Measurements from ENCODE around the gene HOTAIR. TPM values are rescaled to one million over a fixed set of nuclear protein-coding genes. Genes with fewer than 3 reads are reported as not detected.

Gene HOTAIR
- total RNA-seq, 2 experiments from 2014 or later: not detected

DNA sequence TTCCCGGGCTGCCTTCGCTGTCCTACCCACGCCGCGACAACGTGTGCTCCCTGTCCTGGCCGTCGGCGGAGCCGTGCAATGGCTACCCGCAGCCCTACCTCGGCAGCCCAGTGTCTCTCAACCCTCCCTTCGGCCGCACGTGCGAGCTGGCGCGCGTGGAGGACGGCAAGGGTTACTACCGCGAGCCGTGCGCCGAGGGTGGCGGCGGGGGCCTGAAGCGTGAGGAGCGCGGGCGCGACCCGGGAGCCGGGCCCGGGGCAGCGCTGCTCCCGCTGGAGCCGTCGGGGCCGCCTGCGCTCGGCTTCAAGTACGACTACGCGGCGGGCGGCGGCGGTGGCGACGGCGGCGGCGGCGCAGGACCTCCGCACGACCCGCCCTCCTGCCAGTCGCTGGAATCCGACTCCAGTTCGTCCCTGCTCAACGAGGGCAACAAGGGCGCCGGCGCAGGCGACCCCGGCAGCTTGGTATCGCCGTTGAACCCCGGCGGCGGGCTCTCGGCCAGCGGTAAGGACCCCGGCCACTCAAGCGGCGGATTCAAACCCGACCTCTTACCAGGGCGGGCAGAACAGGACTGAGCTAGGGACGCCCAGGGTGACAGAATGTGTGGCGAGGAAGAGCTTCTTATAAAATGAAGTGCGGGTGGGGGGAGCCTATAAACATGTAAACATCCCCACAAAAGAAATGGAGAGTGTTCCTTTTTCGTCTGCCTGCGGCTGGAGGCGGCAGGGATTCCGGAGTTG, 19.5 kb downstream of the HOTAIR start:
- peaks cover 5% of the 10 kb centered on the region for H3K4me1 Mint-ChIP-seq
- H3K9me3 Mint-ChIP-seq: no peaks in the 10 kb centered on the region
- DNase-seq (peak; percentile 38), ATAC-seq (ENCODE audit: low read depth) (no peak)
- H3K27me3 Mint-ChIP-seq: peaks cover 95% of the 10 kb centered on the region
- H3K27ac Mint-ChIP-seq: peak overlapping the region; percentile 55
- no peak overlapping the region for H3K4me3 Mint-ChIP-seq
- POLR2A ChIA-PET: no interaction called here
- no peaks in the 10 kb centered on the region for H3K36me3 Mint-ChIP-seq

DNA sequence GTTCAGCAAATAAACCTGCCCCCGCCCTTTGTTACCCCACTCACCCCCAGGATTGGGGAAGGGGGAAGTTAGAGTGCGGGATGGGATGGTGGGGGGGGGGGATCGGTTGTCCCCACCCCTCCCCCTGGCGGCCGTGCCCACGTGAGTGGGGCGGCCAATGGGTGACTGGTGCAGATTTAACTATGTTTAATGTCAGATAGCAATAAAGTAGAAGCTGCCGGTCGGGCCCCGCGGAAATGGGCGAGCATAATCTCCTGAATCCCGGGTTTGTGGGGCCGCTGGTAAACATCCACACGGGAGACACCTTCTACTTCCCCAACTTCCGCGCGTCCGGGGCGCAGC, 20.1 kb downstream of the HOTAIR start, which contains the start of gene HOXC12:
TSS of gene HOXC12 (plus strand) at position 210 of the 342 bp plus-strand sequence. CDS start at position 237, 27 bp downstream.
- Mint-ChIP-seq H3K9me3 (no peaks in the 10 kb centered on the region), H3K36me3 (no peaks in the 10 kb centered on the region), H3K4me1 (peaks cover 5% of the 10 kb centered on the region), H3K4me3 (no peak within 1 kb of the TSS), H3K27ac (peak within 1 kb of the TSS; percentile 55), H3K27me3 (peaks cover 95% of the 10 kb centered on the region)
- DNase-seq (no peak), ATAC-seq (ENCODE audit: low read depth) (no peak)
- POLR2A ChIA-PET: no interaction called here

DNA sequence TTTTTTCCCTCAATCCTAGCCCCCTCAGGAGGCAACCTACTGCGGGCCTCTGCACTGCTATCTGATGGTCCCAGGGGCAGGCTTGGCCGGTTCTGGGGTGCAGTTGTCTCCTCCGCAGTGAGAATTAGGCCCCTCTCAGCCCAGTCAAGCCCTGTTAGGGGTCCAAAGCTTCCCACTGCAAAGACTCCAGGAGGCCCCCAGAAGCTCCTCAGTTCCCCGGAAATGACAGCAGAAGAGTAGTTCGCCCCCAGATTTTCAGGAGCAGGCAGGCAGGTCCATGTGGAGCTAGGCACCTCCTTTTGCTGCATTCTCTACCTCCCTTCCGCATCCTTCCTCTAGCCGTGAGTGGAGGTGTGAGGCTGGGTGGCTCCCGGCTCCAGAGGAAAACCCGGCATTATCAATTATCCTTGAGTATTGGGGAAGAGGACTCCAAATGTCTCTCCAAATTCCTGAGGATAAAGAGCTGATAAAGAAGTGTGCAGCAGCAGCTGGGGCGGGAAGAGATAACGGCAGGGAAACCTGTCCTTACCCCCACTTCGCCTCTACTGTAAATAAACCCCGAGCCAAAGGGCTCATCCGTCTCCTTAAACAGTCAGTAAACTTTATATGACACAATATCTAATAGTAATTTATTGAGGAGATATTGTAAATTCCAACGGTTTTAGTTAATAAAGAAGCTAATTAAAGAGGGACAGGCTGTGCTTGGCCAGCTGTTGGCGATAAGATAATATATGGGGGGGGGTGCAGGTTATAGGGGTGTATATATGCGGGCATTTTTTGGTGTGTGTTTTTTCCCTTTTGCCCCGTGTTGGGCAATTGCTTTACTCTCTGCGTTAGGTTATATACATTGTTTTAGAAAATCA, 20.7 kb downstream of the HOTAIR start:
- H3K27ac Mint-ChIP-seq: peak overlapping the region; percentile 56
- no peaks in the 10 kb centered on the region for H3K36me3 Mint-ChIP-seq
- ATAC-seq (ENCODE audit: low read depth) (no peak), DNase-seq (no peak)
- H3K27me3 Mint-ChIP-seq: peaks cover 95% of the 10 kb centered on the region
- H3K9me3 Mint-ChIP-seq: no peaks in the 10 kb centered on the region
- no peak overlapping the region for H3K4me3 Mint-ChIP-seq
- POLR2A ChIA-PET: no interaction called here
- peaks cover 5% of the 10 kb centered on the region for H3K4me1 Mint-ChIP-seq

GRCh38 chr12:53952871-53953734, 21.7 kb downstream of the HOTAIR start:
- ATAC-seq (ENCODE audit: low read depth): no peak

GRCh38 chr12:53952335-53952694, 22.4 kb downstream of the HOTAIR start:
- no peaks in the 10 kb centered on the region for H3K36me3 Mint-ChIP-seq
- ATAC-seq (ENCODE audit: low read depth) (no peak), DNase-seq (peak; percentile 47)
- peaks cover 97% of the 10 kb centered on the region for H3K27me3 Mint-ChIP-seq
- peak overlapping the region; percentile 28 for H3K4me3 Mint-ChIP-seq
- POLR2A ChIA-PET: interaction anchor here (0.5 kb wide), 1 partner anchor 499 kb away, joined by 4 read pairs; no protein-coding TSS in a partner anchor
- no peaks in the 10 kb centered on the region for H3K9me3 Mint-ChIP-seq
- peaks cover 5% of the 10 kb centered on the region for H3K4me1 Mint-ChIP-seq
- H3K27ac Mint-ChIP-seq: peak overlapping the region; percentile 21

More at GRCh38 chr12:53952871-53953734, 21.7 kb downstream of the HOTAIR start:
- Mint-ChIP-seq H3K4me1 (peaks cover 5% of the 10 kb centered on the region), H3K27ac (peak overlapping the region; percentile 56), H3K4me3 (no peak overlapping the region), H3K27me3 (peaks cover 97% of the 10 kb centered on the region), H3K9me3 (no peaks in the 10 kb centered on the region), H3K36me3 (no peaks in the 10 kb centered on the region)
- peak; percentile 47 for DNase-seq
- POLR2A ChIA-PET: interaction anchor here (0.5 kb wide), 1 partner anchor 500 kb away, joined by 4 read pairs; no protein-coding TSS in a partner anchor

DNA sequence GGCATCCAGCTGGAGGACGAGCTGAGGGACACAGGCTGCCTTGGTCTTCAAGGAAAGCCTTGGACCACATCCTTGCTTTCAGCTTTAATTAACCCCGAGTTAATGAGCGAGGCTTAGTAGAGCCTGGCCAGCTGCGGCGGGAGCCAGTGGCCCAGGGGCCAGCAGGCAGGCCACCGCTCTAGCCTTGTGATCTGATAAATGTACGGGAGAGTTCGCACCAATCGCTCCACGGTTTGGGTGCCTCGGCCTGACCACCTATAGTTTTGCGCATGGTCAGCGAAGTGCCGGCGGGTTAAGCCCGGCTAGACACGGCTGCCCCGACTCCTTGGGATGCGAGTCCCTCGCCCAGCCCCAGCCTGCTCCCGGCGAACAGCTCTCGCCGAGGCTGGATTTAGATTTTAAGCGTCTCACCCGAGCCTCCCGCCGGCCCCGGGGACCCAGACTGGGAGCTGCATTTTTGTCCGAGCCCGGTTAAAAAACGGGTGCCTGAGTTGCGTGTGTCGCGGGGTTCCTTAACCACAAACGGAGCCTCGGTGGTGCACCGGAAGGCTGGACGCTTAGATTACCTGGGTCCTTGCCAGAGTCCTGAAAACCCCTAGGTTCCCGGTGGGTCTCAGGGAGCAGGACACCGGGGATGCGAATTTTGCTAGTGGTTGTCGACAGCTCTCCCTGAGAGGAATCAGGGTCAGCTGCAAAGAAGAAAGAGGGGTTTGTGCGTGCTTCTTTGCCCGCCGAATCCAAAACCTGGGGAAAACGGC, 23.0 kb downstream of the HOTAIR start:
- DNase-seq: peak; percentile 49
- Mint-ChIP-seq H3K4me1 (peaks cover 5% of the 10 kb centered on the region), H3K27me3 (peaks cover 97% of the 10 kb centered on the region), H3K4me3 (no peak overlapping the region), H3K27ac (peak overlapping the region; percentile 68), H3K36me3 (no peaks in the 10 kb centered on the region), H3K9me3 (no peaks in the 10 kb centered on the region)
- POLR2A ChIA-PET: no interaction called here
- ATAC-seq (ENCODE audit: low read depth): no peak

DNA sequence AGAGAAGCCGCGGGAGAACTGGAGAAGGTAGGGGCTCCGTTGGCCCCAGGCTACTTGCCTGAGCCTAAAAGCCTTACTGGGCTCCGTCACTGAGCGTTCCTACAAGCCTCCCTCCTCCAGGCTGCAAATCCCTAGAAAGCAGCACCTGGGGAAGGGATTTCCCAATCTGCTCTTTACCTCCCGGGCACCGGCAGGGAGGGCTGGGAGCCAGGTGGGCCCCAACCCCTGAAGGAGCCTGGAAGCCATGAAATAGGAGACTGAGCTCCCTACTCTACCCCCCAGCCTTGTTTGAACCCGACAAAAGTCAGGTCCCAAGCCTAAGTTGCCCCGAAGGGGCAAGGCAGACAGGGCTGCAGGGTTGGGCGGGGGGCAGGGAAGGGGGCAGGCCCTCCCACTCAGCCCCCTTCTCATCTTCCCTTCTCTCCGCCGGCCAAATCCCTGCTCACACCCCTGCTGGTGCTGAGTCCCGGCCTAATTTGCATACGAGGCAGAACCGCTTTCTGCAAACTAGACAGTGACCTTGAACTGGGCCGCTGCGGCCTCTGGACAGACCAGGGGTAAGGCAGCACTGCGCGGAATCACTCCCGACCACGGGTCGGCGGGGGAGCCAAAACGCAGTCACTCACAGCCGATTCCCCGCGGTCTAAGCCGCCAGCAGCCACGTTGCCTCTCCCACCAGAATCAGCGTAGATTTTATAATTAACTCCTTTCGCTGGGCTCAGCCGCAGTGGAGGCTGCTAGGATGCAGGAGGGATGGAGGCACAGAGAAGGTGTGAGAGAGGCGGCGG, 23.8 kb downstream of the HOTAIR start:
- no peaks in the 10 kb centered on the region for H3K36me3 Mint-ChIP-seq
- DNase-seq (peak; percentile 43), ATAC-seq (ENCODE audit: low read depth) (no peak)
- H3K4me3 Mint-ChIP-seq: peak overlapping the region; percentile 16
- no peaks in the 10 kb centered on the region for H3K9me3 Mint-ChIP-seq
- peak overlapping the region; percentile 68 for H3K27ac Mint-ChIP-seq
- peaks cover 4% of the 10 kb centered on the region for H3K4me1 Mint-ChIP-seq
- peaks cover 97% of the 10 kb centered on the region for H3K27me3 Mint-ChIP-seq
- POLR2A ChIA-PET: no interaction called here

- Mint-ChIP-seq H3K4me1 (peaks cover 2% of the 10 kb centered on the region), H3K27me3 (peaks cover 97% of the 10 kb centered on the region), H3K27ac (peak overlapping the region; percentile 25), H3K4me3 (no peak overlapping the region), H3K36me3 (no peaks in the 10 kb centered on the region), H3K9me3 (no peaks in the 10 kb centered on the region)
- ATAC-seq (ENCODE audit: low read depth) (no peak), DNase-seq (no peak)
- POLR2A ChIA-PET: no interaction called here
Observed at GRCh38 chr12:53950437-53950773, 24.3 kb downstream of the HOTAIR start.

GRCh38 chr12:53949631-53950436, 24.9 kb downstream of the HOTAIR start:
- Mint-ChIP-seq H3K9me3 (no peaks in the 10 kb centered on the region), H3K4me3 (no peak overlapping the region), H3K27me3 (peaks cover 100% of the 10 kb centered on the region), H3K4me1 (peaks cover 2% of the 10 kb centered on the region), H3K27ac (no peak overlapping the region), H3K36me3 (no peaks in the 10 kb centered on the region)
- DNase-seq (no peak), ATAC-seq (ENCODE audit: low read depth) (no peak)
- POLR2A ChIA-PET: no interaction called here

GRCh38 chr12:53948650-53949593, 25.8 kb downstream of the HOTAIR start:
- Mint-ChIP-seq H3K27ac (no peak overlapping the region), H3K36me3 (no peaks in the 10 kb centered on the region), H3K4me1 (peaks cover 4% of the 10 kb centered on the region), H3K9me3 (no peaks in the 10 kb centered on the region), H3K4me3 (no peak overlapping the region), H3K27me3 (peaks cover 100% of the 10 kb centered on the region)
- POLR2A ChIA-PET: no interaction called here
- ATAC-seq (ENCODE audit: low read depth) (no peak), DNase-seq (no peak)

DNA sequence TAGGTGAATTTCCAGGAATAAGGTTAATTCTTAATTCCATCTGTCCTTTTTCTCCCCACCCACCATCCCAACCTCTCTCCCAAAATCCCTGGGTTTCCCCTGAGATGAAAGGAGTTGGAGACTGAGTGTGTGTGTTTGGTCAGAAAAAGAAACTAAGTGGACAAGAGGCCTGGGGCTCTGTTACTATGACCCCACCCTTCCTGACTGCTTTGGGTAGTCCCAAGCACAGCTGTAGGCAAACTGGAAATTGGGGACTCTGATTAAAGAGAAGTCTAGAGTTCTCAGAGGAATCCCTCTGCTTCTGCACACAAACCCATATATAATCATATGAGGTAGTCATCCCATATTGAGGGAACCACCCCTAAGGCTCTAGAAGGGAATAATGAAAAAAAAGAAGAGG, 27.0 kb downstream of the HOTAIR start:
- H3K4me3 Mint-ChIP-seq: no peak overlapping the region

More for the DNA sequence above, 27.0 kb downstream of the HOTAIR start:
- H3K9me3 Mint-ChIP-seq: no peaks in the 10 kb centered on the region
- POLR2A ChIA-PET: no interaction called here
- no peak overlapping the region for H3K27ac Mint-ChIP-seq
- H3K4me1 Mint-ChIP-seq: peaks cover 2% of the 10 kb centered on the region
- no peaks in the 10 kb centered on the region for H3K36me3 Mint-ChIP-seq
- DNase-seq (no peak), ATAC-seq (ENCODE audit: low read depth) (no peak)
- peaks cover 100% of the 10 kb centered on the region for H3K27me3 Mint-ChIP-seq
